ENCODE data around the gene SLC37A1. TPM values are rescaled to one million over a fixed set of nuclear protein-coding genes. Genes with fewer than 3 reads are reported as not detected.

SLC37A1 gene
- total RNA-seq, 1 donor from 2014 or later = 60.2 TPM

GRCh38 chr21:42619841-42620240 is 106.2 kb downstream of the SLC37A1 start:
- Mint-ChIP-seq H3K4me3 (ENCODE audit: low read depth) (no peak overlapping the region), H3K27ac (no peak overlapping the region), H3K27me3 (peaks cover 12% of the 10 kb centered on the region), H3K36me3 (ENCODE audit: insufficient read depth) (no peaks in the 10 kb centered on the region), H3K9me3 (ENCODE audit: low read depth) (no peaks in the 10 kb centered on the region), H3K4me1 (ENCODE audit: low read depth) (peaks cover 25% of the 10 kb centered on the region)
- no peak for TF ChIP-seq CTCF (IDR thresholded peaks at IDR 0.05; ENCODE audit: unreplicated experiment)
- DNase-seq (ENCODE audit: low spot score, unreplicated experiment) = no peak

GRCh38 chr21:42621166-42621818 is 107.6 kb downstream of the SLC37A1 start:
- no peak overlapping the region for H3K27ac Mint-ChIP-seq
- H3K36me3 Mint-ChIP-seq (ENCODE audit: insufficient read depth) = no peaks in the 10 kb centered on the region
- no peaks in the 10 kb centered on the region for H3K9me3 Mint-ChIP-seq (ENCODE audit: low read depth)
- peaks cover 36% of the 10 kb centered on the region for H3K4me1 Mint-ChIP-seq (ENCODE audit: low read depth)
- no peak for DNase-seq (ENCODE audit: low spot score, unreplicated experiment)
- no peak overlapping the region for H3K4me3 Mint-ChIP-seq (ENCODE audit: low read depth)
- H3K27me3 Mint-ChIP-seq = peaks cover 12% of the 10 kb centered on the region
- TF ChIP-seq CTCF (IDR thresholded peaks at IDR 0.05; ENCODE audit: unreplicated experiment) = no peak

DNA sequence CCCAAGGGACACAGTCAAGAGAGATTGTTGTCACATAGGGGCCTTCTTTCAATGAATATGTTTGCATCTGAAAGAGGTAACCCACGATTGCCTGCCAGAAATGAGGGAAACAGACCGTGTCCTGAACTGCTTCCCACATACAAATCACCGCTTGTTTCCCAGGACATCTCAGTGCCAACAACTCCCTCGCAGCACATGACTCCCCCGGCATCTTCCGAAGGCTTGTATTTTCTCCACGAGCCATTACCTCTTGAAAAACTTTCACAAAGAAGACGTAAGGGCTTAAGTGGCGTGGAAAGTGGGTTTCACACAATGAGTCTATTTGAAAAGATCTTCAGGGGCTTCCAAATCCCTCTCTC is 108.1 kb downstream of the SLC37A1 start:
- H3K9me3 Mint-ChIP-seq (ENCODE audit: low read depth) = no peaks in the 10 kb centered on the region
- no peak overlapping the region for H3K27ac Mint-ChIP-seq
- H3K4me1 Mint-ChIP-seq (ENCODE audit: low read depth) = peaks cover 39% of the 10 kb centered on the region
- no peak overlapping the region for H3K4me3 Mint-ChIP-seq (ENCODE audit: low read depth)
- no peak for TF ChIP-seq CTCF (IDR thresholded peaks at IDR 0.05; ENCODE audit: unreplicated experiment)
- peaks cover 13% of the 10 kb centered on the region for H3K27me3 Mint-ChIP-seq
- H3K36me3 Mint-ChIP-seq (ENCODE audit: insufficient read depth) = no peaks in the 10 kb centered on the region
- DNase-seq (ENCODE audit: low spot score, unreplicated experiment) = no peak

GRCh38 chr21:42622284-42622683 is 108.6 kb downstream of the SLC37A1 start:
- no peak for TF ChIP-seq CTCF (IDR thresholded peaks at IDR 0.05; ENCODE audit: unreplicated experiment)
- no peaks in the 10 kb centered on the region for H3K36me3 Mint-ChIP-seq (ENCODE audit: insufficient read depth)
- no peak for DNase-seq (ENCODE audit: low spot score, unreplicated experiment)
- no peaks in the 10 kb centered on the region for H3K9me3 Mint-ChIP-seq (ENCODE audit: low read depth)
- no peak overlapping the region for H3K27ac Mint-ChIP-seq
- peaks cover 41% of the 10 kb centered on the region for H3K4me1 Mint-ChIP-seq (ENCODE audit: low read depth)
- H3K4me3 Mint-ChIP-seq (ENCODE audit: low read depth) = no peak overlapping the region
- peaks cover 16% of the 10 kb centered on the region for H3K27me3 Mint-ChIP-seq

GRCh38 chr21:42623694-42624093 is 110.0 kb downstream of the SLC37A1 start:
- peaks cover 41% of the 10 kb centered on the region for H3K4me1 Mint-ChIP-seq (ENCODE audit: low read depth)

More at GRCh38 chr21:42623694-42624093, 110.0 kb downstream of the SLC37A1 start:
- Mint-ChIP-seq H3K36me3 (ENCODE audit: insufficient read depth) (no peaks in the 10 kb centered on the region), H3K4me3 (ENCODE audit: low read depth) (peak overlapping the region; percentile 44), H3K27me3 (peaks cover 11% of the 10 kb centered on the region), H3K27ac (no peak overlapping the region), H3K9me3 (ENCODE audit: low read depth) (no peaks in the 10 kb centered on the region)
- TF ChIP-seq CTCF (IDR thresholded peaks at IDR 0.05; ENCODE audit: unreplicated experiment) = no peak
- DNase-seq (ENCODE audit: low spot score, unreplicated experiment) = no peak
